Central memory CD8-positive, alpha-beta T cell (primary cell): ENCODE results near the gene PITRM1.

Source experiments
- ATAC-seq: fragments of 150-1000 bp; cut with Tn5 transposase; replicated peaks from 2 replicates; pipeline ENCODE4 v1.10.0; 2022; ENCODE audit warnings: mild to moderate bottlenecking, moderate FRiP score, moderate number of reproducible peaks; ENCODE audit not compliant: poor library complexity, severe bottlenecking; ENCODE audit errors: extremely low read depth
- DNase-seq, 2 donors: peaks; one replicate each; pipeline ENCODE4 v3.0.0; 2021; ENCODE audit warnings: low spot score in 2 of 2
- H3K27ac Mint-ChIP-seq: one replicate; pipeline ENCODE4 v1.8.0; 2022; ENCODE audit warnings: low read depth, mild to moderate bottlenecking, moderate library complexity, mixed read lengths
- H3K27me3 Mint-ChIP-seq: one replicate; pipeline ENCODE4 v1.8.0; 2022; ENCODE audit warnings: mixed read lengths
- H3K36me3 Mint-ChIP-seq: one replicate; pipeline ENCODE4 v1.8.0; 2022; ENCODE audit warnings: mild to moderate bottlenecking, moderate library complexity, mixed read lengths; ENCODE audit not compliant: insufficient read depth
- H3K4me1 Mint-ChIP-seq: one replicate; pipeline ENCODE4 v1.8.0; 2022; ENCODE audit warnings: mixed read lengths
- H3K4me3 Mint-ChIP-seq: one replicate; pipeline ENCODE4 v1.8.0; 2022; ENCODE audit warnings: mild to moderate bottlenecking, moderate library complexity, mixed read lengths
- H3K9me3 Mint-ChIP-seq: one replicate; pipeline ENCODE4 v1.8.0; 2022; ENCODE audit warnings: mixed read lengths

The PITRM1 gene

GRCh38 chr10:3093996-3094395, 78.6 kb downstream of the PITRM1 start:
- ATAC-seq (no peak), DNase-seq (no peak)
- H3K9me3 Mint-ChIP-seq: no peaks in the 10 kb centered on the region
- peaks cover 3% of the 10 kb centered on the region for H3K36me3 Mint-ChIP-seq
- H3K27ac Mint-ChIP-seq: peak overlapping the region; percentile 83
- H3K4me1 Mint-ChIP-seq: peaks cover 57% of the 10 kb centered on the region
- no peaks in the 10 kb centered on the region for H3K27me3 Mint-ChIP-seq
- H3K4me3 Mint-ChIP-seq: no peak overlapping the region

GRCh38 chr10:3091921-3092320, 80.7 kb downstream of the PITRM1 start:
- Mint-ChIP-seq H3K9me3 (no peaks in the 10 kb centered on the region), H3K27me3 (no peaks in the 10 kb centered on the region), H3K4me3 (no peak overlapping the region), H3K4me1 (peaks cover 51% of the 10 kb centered on the region), H3K36me3 (peaks cover 10% of the 10 kb centered on the region), H3K27ac (no peak overlapping the region)
- ATAC-seq (no peak), DNase-seq (no peak)

- Mint-ChIP-seq H3K4me1 (peaks cover 51% of the 10 kb centered on the region), H3K9me3 (no peaks in the 10 kb centered on the region), H3K27me3 (no peaks in the 10 kb centered on the region), H3K36me3 (peaks cover 10% of the 10 kb centered on the region), H3K27ac (peak overlapping the region; percentile 45), H3K4me3 (no peak overlapping the region)
- no peak for ATAC-seq
- no peak for DNase-seq
Measured at GRCh38 chr10:3090914-3091787, 81.4 kb downstream of the PITRM1 start.

- H3K4me3 Mint-ChIP-seq: no peak overlapping the region
- peaks cover 45% of the 10 kb centered on the region for H3K4me1 Mint-ChIP-seq
- DNase-seq: no peak
- no peak overlapping the region for H3K27ac Mint-ChIP-seq
- no peaks in the 10 kb centered on the region for H3K27me3 Mint-ChIP-seq
- peaks cover 13% of the 10 kb centered on the region for H3K36me3 Mint-ChIP-seq
- H3K9me3 Mint-ChIP-seq: no peaks in the 10 kb centered on the region
- ATAC-seq: no peak
Measured at GRCh38 chr10:3090388-3090787, 82.2 kb downstream of the PITRM1 start.
